SH-SY5Y (cell line): ENCODE measurements around the gene CADM2.

Experiments used
- GATA2 ChIP-seq: IDR thresholded peaks from 2 replicates; pipeline ENCODE4 v1.6.1; 2011; ENCODE audit warnings: mild to moderate bottlenecking, low read depth, low read length
- GATA3 ChIP-seq: IDR thresholded peaks from 2 replicates; pipeline ENCODE4 v1.6.1; 2011; ENCODE audit warnings: low read depth, mild to moderate bottlenecking, low read length, moderate library complexity

GRCh38 chr3:85258819-85259218, 300.0 kb downstream of the CADM2 start:
- TF ChIP-seq GATA3: no peak
- TF ChIP-seq GATA2: no peak
